HEK293T (cell line): ENCODE results near the gene RALGPS2.

Experiments used
- CTCF ChIA-PET: fragments of 350-600 bp; formaldehyde crosslinking; extraction: SDS; loops from one replicate; lab custom pipeline; 2021; ENCODE audit warnings: antibody characterized with exemption, inconsistent platforms; lab: Yijun Ruan, JAX
- POLR2A ChIA-PET: fragments of 350-600 bp; formaldehyde crosslinking; extraction: SDS; loops from one replicate; lab custom pipeline; 2020; ENCODE audit warnings: antibody characterized with exemption, inconsistent platforms; lab: Yijun Ruan, JAX
- DNase-seq: peaks from one replicate; pipeline ENCODE4 v3.0.0; 2012; ENCODE audit warnings: mixed read lengths; ENCODE audit errors: extremely low spot score
- ARNT ChIP-seq: fragments of 450-650 bp; IDR thresholded peaks from 2 replicates; pipeline ENCODE4 v1.6.1; 2017; ENCODE audit warnings: mild to moderate bottlenecking
- BHLHE40 ChIP-seq: fragments of 450-650 bp; IDR thresholded peaks from 2 replicates; pipeline ENCODE4 v1.6.1; 2016; ENCODE audit warnings: mild to moderate bottlenecking, moderate library complexity, borderline replicate concordance
- CTBP1 ChIP-seq: fragments of 450-650 bp; IDR thresholded peaks from 2 replicates; pipeline ENCODE4 v1.6.1; 2016; ENCODE audit warnings: borderline replicate concordance
- ELF4 ChIP-seq: fragments of 450-650 bp; IDR thresholded peaks from 2 replicates; pipeline ENCODE4 v1.6.1; 2017; ENCODE audit warnings: antibody characterized with exemption
- FOXA1 ChIP-seq: fragments of 450-650 bp; IDR thresholded peaks from 2 replicates; pipeline ENCODE4 v1.6.1; 2016; ENCODE audit warnings: mild to moderate bottlenecking
- FOXK2 ChIP-seq: fragments of 450-650 bp; IDR thresholded peaks from 2 replicates; pipeline ENCODE4 v1.6.1; 2016; ENCODE audit warnings: mild to moderate bottlenecking
- FOXM1 ChIP-seq: fragments of 450-650 bp; IDR thresholded peaks from 2 replicates; pipeline ENCODE4 v1.6.1; 2017; ENCODE audit warnings: mild to moderate bottlenecking, borderline replicate concordance
- HDGF ChIP-seq: fragments of 450-650 bp; IDR thresholded peaks from 2 replicates; pipeline ENCODE4 v1.6.1; 2017; ENCODE audit warnings: antibody characterized with exemption, borderline replicate concordance
- L3MBTL2 ChIP-seq: fragments of 450-650 bp; conservative IDR thresholded peaks from 2 replicates; pipeline ENCODE4 v1.6.1; 2016; ENCODE audit warnings: mild to moderate bottlenecking
- LEF1 ChIP-seq: fragments of 450-650 bp; IDR thresholded peaks from 2 replicates; pipeline ENCODE4 v1.6.1; 2017; ENCODE audit warnings: mild to moderate bottlenecking, borderline replicate concordance
- NFRKB ChIP-seq: fragments of 450-650 bp; IDR thresholded peaks from 2 replicates; pipeline ENCODE4 v1.6.1; 2016; ENCODE audit warnings: mild to moderate bottlenecking, moderate library complexity
- PKNOX1 ChIP-seq: fragments of 450-650 bp; IDR thresholded peaks from 2 replicates; pipeline ENCODE4 v1.6.1; 2016
- SP1 ChIP-seq: fragments of 450-650 bp; IDR thresholded peaks from 2 replicates; pipeline ENCODE4 v1.6.1; 2017
- SUZ12 ChIP-seq: fragments of 450-650 bp; IDR thresholded peaks from 2 replicates; pipeline ENCODE4 v1.6.1; 2016; ENCODE audit warnings: mild to moderate bottlenecking
- TARDBP ChIP-seq: fragments of 450-650 bp; IDR thresholded peaks from 2 replicates; pipeline ENCODE4 v1.6.1; 2016
- ZNF384 ChIP-seq: fragments of 450-650 bp; IDR thresholded peaks from 2 replicates; pipeline ENCODE4 v1.6.1; 2016

Gene RALGPS2

GRCh38 chr1:178928041-178928440, 203.0 kb downstream of the RALGPS2 start:
- DNase-seq, result no peak
- CTCF ChIA-PET, result interaction anchor here (0.7 kb wide), 1 partner anchor 723 kb away, joined by 4 read pairs; no protein-coding TSS in a partner anchor
- POLR2A ChIA-PET, result no interaction called here
- TF ChIP-seq ZNF384 (no peak), L3MBTL2 (no peak), ELF4 (no peak), ARNT (no peak), BHLHE40 (no peak), TARDBP (no peak), FOXA1 (no peak), SUZ12 (no peak)

GRCh38 chr1:178928976-178929375, 203.9 kb downstream of the RALGPS2 start:
- TF ChIP-seq FOXK2, result no peak
- TF ChIP-seq BHLHE40, result no peak
- no peak for TF ChIP-seq SUZ12
- no peak for TF ChIP-seq L3MBTL2
- no peak for TF ChIP-seq CTBP1
- no peak for TF ChIP-seq LEF1
- no peak for TF ChIP-seq ELF4
- TF ChIP-seq TARDBP, result no peak
- no peak for TF ChIP-seq PKNOX1
- no peak for TF ChIP-seq SP1
- no peak for TF ChIP-seq FOXA1
- TF ChIP-seq FOXM1, result no peak
- no peak for TF ChIP-seq HDGF
- TF ChIP-seq ZNF384, result no peak
- TF ChIP-seq NFRKB, result no peak
- no peak for TF ChIP-seq ARNT
- DNase-seq, result no peak
- ChIA-PET CTCF (no interaction called here), POLR2A (no interaction called here)

GRCh38 chr1:178931858-178932551, 207.0 kb downstream of the RALGPS2 start:
- no peak for TF ChIP-seq SP1
- no peak for TF ChIP-seq TARDBP
- TF ChIP-seq ELF4, result no peak
- no peak for TF ChIP-seq LEF1
- no peak for DNase-seq
- CTCF ChIA-PET, result no interaction called here
- POLR2A ChIA-PET, result no interaction called here

- CTCF ChIA-PET, result interaction anchor here (0.7 kb wide), 1 partner anchor 70 kb away, joined by 3 read pairs; no protein-coding TSS in a partner anchor
- POLR2A ChIA-PET, result no interaction called here
- TF ChIP-seq FOXK2 (no peak), PKNOX1 (no peak), CTBP1 (no peak), ZNF384 (no peak), BHLHE40 (no peak), HDGF (no peak), FOXM1 (no peak)
- DNase-seq, result no peak
Observed at GRCh38 chr1:178932552-178932906, 207.5 kb downstream of the RALGPS2 start.

- ChIA-PET CTCF (interaction anchor here (0.7 kb wide), 1 partner anchor 69 kb away, joined by 3 read pairs; no protein-coding TSS in a partner anchor), POLR2A (no interaction called here)
Observed at GRCh38 chr1:178933105-178933561, 208.1 kb downstream of the RALGPS2 start.

More at GRCh38 chr1:178933105-178933561, 208.1 kb downstream of the RALGPS2 start:
- no peak for DNase-seq
- TF ChIP-seq ARNT (no peak), PKNOX1 (no peak), L3MBTL2 (no peak), SP1 (no peak), SUZ12 (no peak), HDGF (no peak), FOXA1 (no peak), ELF4 (no peak), ZNF384 (no peak), NFRKB (no peak), BHLHE40 (no peak), FOXM1 (no peak), FOXK2 (no peak), LEF1 (no peak), TARDBP (no peak), CTBP1 (no peak)
